Hematopoietic multipotent progenitor cell treated with erythropoietin and hydrocortisone succinate and interleukin-3 and kit ligand, for 17 days (in vitro differentiated cells): ENCODE data around the gene TBC1D19.

Experiments
- DNase-seq: peaks from one replicate; pipeline ENCODE4 v3.0.0-alpha.2; 2015; ENCODE audit warnings: low spot score

The TBC1D19 gene

DNA sequence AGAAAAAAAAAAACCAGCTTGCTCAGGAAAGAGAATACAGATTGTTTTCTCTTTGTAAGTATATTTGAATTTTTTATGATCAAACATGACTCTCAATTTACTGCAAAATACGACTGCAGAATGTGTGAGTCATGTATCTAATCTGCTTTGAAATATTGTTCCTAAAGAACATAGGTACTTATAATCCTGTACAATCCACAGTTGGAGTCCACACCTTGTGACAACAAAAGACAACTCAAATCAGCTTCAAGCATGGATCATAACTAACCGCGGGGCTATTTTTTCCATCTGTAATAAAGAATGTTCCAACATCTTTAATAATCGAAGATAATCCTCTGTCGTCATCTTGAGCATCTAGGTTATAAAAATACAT is 198.9 kb downstream of the TBC1D19 start:
- no peak for DNase-seq

GRCh38 chr4:26784207-26784865 is 200.5 kb downstream of the TBC1D19 start:
- no peak for DNase-seq

DNA sequence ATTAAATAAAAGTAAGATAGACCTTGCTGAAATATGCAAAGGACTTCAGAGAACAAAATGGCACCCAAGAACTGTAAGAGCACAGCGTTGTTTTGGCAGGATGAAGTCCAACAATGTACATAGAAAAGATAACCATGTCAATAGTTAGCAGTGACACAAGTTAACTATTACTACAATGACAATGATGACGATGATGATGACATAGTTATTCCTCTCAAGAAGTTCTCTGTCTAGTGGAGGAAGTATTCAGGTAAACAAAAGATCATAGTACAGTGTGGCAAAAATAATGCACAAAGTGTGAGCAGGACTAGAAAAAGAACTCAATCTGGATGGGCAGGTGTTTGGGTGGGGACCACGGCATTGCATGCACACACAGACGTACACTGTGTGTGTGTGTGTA is 201.4 kb downstream of the TBC1D19 start:
- DNase-seq: no peak

DNA sequence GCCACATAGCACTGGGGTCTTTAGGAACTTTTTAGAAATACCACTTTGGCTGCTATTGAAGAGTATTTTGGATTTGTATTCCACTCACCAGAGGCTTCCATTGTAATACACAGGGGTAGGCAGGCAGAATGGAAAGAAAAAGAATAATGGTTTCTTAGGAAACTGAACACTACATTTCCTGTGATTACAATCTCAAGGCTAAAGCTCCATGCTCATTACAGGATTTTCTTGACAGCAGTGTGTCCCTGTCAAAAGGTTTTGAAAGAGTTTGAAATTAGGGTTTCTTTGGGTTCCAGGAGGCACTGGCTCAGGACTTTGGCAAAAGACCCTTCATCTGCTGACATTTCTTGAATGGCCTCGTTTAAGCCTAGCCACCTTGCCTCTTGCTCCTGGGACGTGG is 201.9 kb downstream of the TBC1D19 start:
- no peak for DNase-seq

DNA sequence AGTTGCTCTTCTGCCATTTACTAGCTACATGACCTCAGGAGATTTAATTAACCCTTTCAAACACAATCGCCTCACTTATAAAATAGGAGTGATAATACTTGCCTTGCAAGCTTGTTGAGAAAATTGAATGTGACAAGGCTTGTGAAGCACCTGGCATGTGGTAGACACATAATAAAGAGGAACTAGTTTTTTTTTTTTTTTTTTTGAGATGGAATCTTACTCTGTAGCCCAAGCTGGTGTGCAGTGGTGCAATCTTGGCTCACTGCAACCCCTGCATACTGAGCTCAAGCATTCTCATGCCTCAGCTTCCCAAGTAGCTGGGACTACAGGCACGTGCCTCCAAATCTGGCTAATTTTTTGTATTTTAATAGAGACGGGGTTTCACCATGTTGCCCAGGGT is 203.0 kb downstream of the TBC1D19 start:
- no peak for DNase-seq

DNA sequence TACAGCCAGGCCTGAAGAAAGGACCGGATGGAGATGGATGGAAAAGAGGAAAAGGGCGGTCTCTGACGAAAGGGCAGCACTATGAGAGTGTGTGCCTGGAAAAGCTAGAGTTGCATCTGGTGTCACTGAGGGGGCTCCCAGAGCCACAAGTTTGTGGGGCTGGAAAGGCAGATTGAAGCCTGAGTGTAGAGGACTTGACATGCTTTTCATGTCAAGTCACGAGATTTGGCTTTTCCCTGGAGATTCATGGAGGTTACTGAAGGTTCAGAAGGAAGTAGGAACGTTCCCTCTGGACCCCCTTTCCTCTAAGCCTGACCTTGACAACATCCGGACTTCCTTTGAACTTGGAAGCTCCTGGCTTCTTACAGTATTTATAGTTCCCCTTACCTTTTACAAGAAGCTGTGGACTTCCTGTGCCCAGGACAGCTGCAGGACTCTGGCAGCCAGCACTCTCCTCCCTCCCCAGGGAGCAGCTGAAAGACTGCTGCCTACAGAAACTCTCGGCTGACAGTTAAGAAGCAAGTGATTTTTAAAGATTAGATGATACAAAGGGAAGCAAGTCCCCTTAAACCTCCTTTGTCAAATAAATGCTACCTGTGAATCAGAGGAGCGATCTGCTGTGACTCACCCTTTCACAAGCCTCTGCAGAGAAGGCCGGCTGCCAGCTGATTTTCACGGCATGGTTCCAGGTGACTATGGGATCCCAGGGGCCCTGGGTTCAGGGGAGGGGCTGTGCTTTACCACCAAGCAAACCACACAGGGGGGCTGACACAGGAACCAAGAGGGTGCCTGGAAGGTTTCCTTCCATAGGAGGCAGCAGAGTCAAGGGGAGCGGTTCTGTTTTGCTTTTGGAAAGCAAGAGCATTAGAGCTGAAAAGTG is 203.8 kb downstream of the TBC1D19 start:
- no peak for DNase-seq

DNA sequence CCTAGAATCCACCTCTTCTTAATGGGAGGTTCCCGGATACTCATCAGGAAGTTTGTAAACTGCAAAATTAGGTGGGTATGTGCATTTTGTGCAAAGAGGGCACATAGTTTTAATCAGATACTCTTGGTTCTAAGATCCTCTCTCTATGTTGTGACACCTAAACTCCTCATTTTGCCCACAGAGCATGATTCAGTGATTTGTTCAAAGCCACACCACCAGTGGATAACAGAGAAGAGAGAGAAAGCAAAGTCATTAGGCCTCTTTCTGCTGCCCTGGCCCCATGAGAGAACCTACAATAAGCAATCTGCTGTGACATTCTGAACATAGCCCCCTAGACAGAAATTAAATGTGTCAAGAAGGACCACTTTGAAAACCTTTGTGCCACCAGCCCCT is 204.5 kb downstream of the TBC1D19 start:
- DNase-seq: no peak

DNA sequence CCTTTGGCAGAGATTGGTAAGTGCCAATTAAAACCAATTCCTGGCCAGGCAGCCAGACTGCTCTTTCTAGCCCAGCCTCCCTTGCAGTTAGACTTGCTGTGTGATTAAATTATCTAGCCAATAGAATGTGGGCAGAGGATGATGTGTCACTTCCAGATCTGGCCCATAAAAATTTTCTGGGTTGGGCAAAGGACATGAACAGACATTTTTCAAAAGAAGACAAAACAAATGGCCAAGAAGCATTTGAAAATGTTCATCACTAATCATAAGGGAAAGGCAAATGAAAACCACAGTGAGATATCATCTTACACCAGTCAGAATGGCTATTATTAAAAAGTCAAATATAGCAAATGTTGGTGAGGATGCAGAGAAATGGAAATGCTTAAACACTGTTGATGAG is 205.3 kb downstream of the TBC1D19 start:
- no peak for DNase-seq

GRCh38 chr4:26791346-26791745 is 207.5 kb downstream of the TBC1D19 start:
- DNase-seq: no peak

GRCh38 chr4:26792639-26793038 is 208.8 kb downstream of the TBC1D19 start:
- DNase-seq: no peak

DNA sequence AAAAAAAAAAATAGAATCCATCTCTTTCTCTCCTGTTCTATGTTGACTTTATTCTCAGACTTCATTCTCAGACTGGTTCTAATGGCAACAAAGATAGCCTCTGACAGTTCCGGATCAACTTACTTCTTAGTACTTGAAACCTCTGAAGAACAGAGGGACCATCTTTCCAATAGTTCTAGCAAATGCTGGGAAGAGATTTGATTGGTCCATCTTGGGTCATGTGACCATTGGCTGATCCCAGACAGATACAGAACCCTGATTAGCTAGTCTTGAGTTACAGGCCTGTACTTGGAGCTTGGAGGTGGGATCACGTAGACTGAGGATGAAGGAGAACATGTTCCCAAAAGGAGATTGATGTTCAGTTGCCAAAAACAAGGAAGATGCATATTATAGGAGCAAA is 209.9 kb downstream of the TBC1D19 start:
- no peak for DNase-seq

DNA sequence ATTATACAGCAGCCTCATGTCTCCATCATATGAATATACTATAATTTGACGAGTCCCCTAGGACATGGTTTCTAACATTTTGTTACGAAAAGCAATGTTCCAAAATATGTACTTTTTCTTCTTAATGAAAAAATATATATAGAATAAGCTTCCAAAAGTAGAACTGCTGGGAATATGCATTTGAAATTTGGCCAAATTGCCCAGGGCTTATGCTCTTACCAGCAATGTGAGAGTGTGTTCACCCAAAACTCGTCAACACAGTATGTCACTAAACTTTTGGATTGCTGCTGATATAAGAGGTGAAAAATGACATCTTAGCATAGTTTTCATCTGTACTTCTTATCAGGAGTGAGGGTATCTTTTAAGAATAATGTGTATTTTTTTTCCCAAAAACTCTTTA is 212.2 kb downstream of the TBC1D19 start:
- no peak for DNase-seq

DNA sequence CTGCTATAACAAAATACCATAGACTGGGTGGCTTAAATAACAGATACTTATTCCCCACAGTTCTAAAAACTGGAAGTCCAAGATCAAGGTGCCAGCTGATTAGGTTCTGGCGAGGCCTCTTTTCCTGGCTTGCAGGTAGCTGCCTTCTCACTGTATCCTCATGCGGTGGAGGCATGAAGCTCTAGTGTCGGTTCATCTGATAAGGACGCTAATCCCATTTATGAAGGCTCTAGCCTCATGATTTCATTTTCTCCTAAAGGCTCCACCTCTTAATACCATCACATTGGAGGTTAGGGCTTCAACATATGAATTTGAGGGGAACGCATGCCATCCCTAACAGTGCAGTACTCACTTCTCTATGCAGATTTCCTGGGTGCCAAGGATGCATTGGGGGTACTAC is 218.9 kb downstream of the TBC1D19 start:
- no peak for DNase-seq

DNA sequence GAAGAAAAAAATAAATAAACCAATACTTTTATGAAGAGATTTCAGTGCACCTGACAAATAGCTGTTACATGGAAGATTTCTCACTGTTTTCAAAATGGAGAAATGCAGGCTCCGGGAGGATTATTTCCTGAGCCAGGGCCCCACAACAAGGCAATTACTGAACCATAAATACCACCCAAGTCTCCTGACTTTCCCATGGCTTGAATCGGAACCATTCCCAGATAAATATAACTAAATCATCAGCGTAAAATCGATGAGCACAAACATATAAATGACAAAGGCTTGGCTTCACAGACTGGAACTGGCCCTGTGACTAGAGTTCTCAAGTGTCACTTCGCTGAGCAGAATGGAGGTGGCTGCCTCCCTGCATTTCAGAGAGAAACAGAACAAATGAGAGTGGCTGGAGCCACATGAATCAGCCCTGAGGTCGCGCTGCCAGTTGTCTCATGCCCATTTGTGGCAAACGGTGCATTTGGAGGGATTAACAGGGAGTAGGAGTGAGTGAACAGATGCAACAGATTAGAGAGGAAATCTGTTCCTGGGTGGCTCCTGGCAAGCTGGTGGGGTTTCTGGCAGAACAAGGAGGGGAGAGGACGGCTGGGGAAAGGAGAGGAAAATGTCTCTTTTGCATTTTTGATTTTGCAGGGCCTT is 219.5 kb downstream of the TBC1D19 start:
- no peak for DNase-seq

DNA sequence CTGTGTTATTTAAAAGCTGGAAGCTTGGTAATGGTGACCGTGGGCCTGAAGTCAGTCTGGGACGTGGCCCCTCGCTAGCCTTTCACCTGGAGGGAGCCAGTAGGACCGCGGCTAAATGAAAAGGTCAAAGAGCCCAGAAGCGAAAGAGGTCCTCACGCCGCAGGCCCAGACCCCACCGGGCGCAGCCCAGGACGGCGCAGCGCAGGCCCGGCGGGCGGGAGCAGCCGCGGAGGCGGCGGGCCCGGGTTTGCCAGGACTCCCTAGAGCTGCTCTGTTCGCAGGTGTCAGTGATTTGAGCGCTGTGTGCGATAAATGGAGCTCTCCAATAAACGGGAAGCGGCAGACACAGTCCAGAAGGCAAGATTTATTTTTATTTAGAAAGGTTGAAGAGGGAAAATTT is 220.6 kb downstream of the TBC1D19 start:
- no peak for DNase-seq

- no peak for DNase-seq
These were observed 221.0 kb downstream of the TBC1D19 start for GRCh38 chr4:26804925-26805324.
